ENCODE results near the gene IL21R. TPM values are rescaled to one million over a fixed set of nuclear protein-coding genes. Genes with fewer than 3 reads are reported as not detected.

IL21R gene
- total RNA-seq, 1 donor from 2014 or later: 25.9 TPM

DNA sequence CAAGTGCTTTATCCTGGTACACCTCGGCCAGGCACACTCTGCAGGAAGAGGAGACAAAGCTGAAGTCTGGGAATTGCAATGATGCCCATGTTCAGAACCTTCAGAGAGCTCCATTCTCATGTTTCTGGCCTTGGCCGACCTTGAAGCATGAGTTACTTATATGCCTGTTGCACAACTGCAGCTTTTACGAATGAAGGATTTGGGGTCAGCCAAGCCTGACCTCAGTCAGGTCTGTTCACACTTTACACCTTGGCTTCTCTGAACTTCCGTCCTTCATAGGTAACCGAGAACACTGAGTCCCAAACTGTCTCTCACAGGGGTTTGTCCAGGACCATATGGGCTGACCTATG lies 81.1 kb downstream of the IL21R start:
- intact Hi-C loops (cut with micrococcal nuclease): no loop called here

DNA sequence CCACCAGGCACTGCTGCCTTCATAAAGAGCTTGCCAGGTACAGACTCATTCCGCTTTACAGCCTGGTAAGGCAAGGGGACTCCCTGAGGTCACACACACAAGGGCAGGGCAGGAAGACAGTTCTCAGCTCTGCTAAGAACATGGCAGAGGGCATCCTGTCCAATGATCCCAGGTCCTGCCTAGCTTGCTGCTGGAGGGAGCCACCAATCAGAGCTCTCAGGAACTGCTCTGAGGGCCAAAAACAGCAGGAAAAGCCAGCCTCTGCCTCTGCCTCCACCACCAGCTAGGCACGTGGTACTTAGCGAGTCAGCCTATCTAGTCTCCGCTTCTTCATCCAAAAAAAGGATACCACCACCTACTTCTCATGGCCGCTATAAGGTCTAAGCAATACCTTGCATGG lies 81.7 kb downstream of the IL21R start:
- intact Hi-C loops (cut with micrococcal nuclease): no loop called here

DNA sequence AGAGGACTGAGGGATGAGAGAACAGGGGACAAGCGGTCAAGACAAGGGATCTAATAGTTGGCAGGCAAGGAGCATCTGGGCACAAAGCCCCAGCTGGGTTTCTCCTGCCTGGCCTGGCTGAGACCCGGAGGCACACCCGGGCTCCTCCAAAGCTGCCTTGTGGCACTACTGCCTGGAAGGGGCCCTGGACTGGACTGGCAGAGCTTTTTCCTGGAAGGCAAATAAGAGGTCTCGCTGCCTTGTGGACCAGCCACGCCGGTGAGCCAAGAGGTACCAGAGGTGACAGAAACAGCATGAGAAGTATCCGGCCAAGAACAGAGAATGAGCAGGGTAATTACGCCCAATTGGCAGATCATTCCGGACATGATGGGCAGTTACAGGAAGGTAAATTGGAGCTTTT lies 83.2 kb downstream of the IL21R start:
- intact Hi-C loops (cut with micrococcal nuclease): no loop called here

DNA sequence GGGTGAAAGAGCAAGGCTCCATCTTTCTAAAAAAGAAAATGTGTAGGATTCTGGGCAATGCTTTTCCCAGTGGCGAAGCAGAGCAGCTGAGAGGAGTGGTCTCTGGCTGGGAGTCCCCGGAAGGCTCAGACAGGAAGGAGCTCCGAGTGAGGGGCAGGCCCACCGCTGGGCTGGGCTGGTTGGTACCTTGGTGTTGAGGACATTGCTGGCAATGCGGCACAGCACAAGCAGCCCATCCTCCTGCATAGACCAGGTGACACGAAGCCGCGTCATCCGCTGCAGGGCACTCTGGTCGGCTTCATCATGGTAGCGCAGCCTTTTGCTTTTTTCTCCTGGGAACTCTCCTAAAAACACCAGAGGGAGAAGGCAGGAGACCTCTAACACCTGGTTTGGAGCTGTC lies 83.8 kb downstream of the IL21R start:
- intact Hi-C loops (cut with micrococcal nuclease): no loop called here

DNA sequence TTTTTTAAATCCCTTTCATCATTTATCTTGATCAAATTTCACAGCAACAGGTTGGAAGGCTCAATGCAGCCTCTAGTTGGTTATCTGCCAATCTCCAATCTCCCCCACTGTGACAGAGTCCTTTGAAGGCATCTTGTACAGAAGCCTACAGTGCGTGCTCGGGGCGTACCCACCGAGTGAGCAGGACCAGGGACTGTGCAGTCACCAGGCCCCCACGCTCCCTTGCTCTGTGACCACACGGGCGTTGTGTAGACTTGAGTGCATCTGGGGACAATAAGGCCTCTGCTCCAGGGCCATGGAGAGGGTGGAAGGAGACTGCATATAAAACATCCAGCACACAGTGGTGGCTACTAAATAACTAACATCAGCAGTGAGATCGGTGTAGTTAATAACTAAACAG lies 84.4 kb downstream of the IL21R start:
- intact Hi-C loops (cut with micrococcal nuclease): no loop called here

DNA sequence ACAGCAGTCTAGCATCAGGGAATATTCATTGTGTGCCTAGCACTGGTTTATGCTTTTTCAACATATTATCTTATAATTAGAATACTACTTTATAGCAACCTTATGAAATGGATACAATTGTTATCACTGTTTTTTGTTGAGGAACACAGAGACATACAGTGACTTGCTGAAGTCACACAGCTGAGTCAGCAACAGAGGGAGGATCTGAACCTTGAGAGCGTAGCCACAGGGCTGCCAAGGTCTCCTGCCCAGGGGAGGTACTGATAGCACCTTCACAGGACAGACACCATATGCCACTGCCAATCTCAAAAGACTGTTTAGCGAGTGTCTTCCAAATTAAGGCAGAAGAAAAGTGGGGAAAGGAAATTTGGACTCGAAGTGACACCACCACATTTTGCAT lies 84.8 kb downstream of the IL21R start:
- intact Hi-C loops (cut with micrococcal nuclease): no loop called here

DNA sequence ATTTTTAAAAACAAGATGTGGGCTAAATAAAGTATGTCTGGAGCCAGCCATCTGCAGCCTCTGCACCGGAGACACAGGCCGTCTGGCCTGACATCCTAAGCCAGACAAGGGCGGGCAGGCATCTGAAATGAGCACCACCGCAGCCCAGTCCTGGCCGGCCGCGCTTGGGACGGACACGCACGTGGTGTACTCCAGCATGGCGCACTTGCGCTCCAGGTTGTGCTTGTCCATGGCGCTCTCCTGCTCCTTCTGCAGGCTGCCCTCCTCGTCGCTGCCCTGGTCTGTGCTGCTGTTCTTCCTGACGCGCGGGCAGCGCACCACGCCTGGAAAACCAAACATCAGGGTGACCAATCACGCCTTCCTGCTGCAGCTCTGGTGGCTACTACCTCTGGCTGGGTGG lies 87.4 kb downstream of the IL21R start:
- intact Hi-C loops (cut with micrococcal nuclease): no loop called here

DNA sequence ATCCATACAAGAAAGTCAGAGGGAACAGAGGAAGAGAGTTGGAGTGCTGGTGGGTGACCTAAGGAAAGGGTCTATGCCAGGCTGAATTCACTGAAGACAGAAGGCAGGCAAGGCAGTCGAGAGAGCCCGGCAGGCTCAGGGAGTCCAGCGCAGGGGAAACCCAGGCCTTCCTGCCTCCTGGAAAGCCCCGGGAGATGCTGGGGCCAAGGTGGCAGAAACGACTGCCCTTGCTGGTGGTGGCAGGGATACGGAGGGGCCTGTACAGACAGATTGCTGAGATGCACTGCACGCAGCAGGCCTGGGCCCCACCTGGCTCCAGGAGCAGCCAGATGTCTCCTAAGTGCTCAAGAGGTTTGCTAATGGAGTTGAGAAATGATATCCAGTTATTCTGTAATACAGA lies 87.9 kb downstream of the IL21R start:
- intact Hi-C loops (cut with micrococcal nuclease): no loop called here

DNA sequence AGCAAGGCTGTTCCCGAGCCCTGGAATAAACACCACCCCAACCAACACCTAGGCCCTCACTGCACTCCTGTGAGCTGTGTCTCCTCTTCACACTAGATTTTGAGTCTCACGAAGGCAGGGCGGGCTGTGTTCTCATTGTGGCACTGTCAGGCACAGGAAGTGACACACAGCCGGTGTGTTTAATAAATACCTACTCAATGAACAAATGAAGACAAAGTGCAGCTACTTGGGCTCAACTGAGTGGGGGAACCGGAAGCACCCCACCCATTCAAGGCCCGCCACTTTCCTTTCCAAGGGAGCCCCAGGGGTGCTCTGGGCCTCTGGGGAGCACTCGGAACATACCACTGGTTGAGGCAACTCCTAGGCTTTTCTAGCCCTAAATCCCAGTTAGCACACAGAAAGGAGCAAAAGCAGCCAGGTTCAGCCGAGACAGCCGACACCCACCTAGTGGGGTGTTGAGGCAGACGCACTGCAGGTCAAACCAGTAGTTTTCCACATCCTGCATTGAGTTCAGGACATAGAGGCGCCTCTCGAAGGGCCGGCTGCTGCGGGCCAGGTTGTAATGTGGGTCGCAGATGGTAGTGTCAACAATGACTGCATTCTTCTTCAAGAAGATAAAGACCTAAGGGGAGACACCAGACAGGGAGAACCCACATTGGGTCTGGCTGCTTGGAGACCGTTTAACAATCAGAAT lies 90.1 kb downstream of the IL21R start:
- intact Hi-C loops (cut with micrococcal nuclease): no loop called here

DNA sequence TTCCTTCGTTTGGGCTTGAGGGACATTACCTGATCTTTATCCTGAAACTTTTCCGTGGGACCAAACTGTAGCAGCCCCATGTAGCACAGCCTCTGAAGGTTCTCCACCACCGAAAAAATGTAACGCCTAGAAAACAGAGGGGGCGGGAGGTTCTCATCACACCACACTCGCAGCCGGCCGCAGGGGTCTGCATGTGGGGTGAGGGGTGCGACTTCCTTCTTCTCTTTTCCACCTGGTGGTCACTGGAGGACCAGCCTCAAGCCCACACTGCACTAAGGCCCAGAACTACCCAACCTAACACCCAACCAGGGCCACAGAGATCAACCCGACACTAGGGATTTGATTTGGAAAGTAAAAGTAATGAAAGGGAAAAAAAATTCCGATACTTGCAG lies 90.6 kb downstream of the IL21R start:
- intact Hi-C loops (cut with micrococcal nuclease): no loop called here

DNA sequence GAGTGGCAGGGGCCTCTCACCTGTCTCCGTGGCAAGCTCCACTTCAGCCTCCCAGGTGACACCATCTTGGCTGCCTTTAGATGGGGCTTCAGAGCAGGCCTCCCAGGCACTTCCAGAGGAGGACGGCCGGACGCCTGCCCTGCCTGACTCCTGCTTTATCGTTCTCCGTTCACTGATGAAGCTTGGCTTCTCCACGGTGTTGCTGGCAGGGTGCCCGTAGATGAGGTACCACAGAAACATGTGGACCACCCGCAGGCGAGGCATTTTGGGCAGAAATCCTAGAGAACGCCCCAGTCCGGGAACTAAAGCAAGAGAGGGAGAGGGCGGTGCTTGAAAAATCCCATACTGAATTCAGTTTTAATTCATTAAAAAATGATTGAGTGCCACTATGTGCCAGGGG lies 93.2 kb downstream of the IL21R start:
- intact Hi-C loops (cut with micrococcal nuclease): no loop called here

DNA sequence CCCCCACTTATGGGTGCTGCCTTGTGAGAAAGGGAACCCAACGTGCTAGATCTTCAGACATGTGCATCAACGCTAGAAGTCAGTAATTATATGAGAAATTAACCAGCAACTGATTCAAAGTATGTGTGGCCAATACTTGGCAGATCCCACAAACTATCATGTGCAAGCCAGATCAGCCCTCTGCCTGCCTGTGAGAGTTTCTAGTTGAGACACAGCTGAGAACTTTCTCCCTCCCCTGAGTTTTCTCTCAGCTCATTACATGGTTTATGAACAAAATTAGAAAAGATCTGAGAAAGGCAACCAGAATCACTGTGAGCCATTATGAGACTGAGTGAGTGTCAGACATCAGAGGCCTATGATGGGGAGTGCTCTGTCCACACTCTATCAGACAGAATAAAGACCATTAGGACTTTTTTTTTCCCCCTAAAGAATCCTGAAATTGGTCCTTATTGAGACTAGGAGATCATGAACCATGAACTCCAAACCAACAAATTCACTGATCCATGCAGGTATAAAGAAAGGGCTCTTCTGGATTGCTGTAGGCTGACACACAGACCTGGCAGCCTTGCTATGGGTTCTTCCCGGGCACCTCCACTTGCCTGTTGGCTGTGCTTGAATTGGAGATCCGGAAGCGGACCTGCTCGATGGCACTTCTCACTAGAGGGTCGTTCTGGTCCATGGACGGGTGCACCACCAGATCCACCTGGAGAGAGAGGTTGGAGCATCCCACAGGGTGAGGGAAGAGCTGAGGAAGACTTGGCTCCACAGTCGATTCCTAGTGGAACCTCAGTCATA lies 96.3 kb downstream of the IL21R start:
- intact Hi-C loops (cut with micrococcal nuclease): no loop called here

DNA sequence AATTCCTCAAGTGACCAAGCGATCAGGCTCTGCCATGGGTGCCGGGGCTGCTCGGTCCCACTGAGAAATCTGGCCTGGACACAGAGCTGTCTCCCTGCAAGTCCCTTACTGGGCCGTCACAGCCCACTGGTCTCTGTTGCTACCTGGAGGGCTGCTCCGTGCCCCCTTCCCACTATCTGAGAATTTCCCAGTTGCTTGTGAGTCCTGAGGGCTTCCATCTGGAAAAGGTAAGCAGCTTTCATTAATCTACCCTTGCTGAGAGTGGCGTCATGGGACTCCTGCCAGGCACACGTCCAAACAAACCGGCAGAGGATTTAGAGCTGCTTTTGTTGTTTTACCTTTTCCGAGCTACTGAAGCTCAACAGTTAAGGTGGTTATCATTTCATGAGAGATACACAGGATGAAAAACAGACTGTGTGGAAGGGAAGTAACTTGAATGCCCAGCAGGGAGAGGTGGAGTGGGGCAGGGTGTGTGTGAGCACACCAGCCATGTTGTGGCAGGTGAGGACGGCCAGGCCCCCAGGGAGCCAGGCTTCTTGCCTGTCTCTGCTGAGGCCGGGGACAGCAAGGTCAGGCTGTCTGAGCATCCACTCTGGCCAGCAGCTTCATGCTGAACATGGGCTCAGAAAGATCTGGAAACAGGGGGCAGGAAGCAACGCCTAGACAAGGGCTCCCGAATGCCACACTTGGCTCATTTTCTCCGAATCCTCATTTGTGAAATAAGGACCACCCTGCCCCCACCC lies 97.1 kb downstream of the IL21R start:
- intact Hi-C loops (cut with micrococcal nuclease): no loop called here

DNA sequence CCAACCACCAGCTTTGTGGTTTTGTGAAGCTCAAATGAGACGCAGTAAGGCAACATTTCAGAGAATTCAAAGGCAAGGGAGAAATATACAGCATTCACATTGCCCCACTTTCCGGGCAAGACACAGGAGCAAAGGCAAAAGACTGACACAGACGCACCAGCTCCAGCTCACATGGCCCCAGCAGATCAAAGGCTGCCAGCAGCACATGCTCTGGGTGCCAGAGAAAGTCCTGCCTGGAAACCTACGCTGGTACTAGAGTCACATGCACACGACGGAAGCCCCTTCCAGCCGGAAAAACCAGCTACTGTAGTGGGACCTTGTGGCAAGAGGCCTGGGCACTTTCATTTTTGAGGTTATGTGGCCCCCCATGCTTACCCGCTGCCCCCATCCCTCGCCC lies 97.7 kb downstream of the IL21R start:
- intact Hi-C loops (cut with micrococcal nuclease): no loop called here

DNA sequence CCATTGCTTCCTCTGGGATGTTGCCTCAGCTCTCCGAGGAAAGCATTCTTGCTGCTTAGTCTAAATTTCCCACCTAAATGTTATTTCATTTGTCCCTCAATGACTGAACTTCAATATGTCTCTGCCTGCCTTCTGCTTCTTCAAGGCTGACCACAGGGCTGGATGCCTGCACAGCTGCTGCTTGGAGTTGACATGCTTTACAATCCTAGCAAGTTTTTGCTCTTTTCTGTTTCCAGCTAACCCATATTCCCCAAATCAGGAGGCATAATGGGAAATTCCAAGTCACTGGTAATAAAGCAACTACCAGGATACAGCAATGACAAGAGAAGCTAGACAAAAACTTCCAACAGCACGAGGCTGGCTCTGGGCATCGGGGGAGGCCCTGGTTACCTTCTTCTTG lies 98.8 kb downstream of the IL21R start:
- intact Hi-C loops (cut with micrococcal nuclease): no loop called here

Other genes starting within 250 kb of the IL21R start
- gene KDM8, start 198.6 kb upstream of the IL21R start, total RNA-seq: 14.2 and 18.9 TPM in 2 replicates
- gene NSMCE1, start 133.4 kb upstream of the IL21R start, total RNA-seq: 123 and 132 TPM in 2 replicates
- gene IL4R, start 88.2 kb upstream of the IL21R start, total RNA-seq: 389 and 411 TPM in 2 replicates
- 52.3 and 52.7 TPM in 2 replicates for gene GTF3C1, start 147.7 kb downstream of the IL21R start, total RNA-seq
- 14.9 and 17.7 TPM in 2 replicates for gene KATNIP, start 148.0 kb downstream of the IL21R start, total RNA-seq